Measurements from ENCODE around the gene KIR2DL1.

KIR2DL1 gene

GRCh38 chr19:54792814-54793213 is 23.2 kb downstream of the KIR2DL1 start:
- TF ChIP-seq EZH2phosphoT487 (IDR thresholded peaks at IDR 0.05; ENCODE audit: low read length) = no peak
- no peak for TF ChIP-seq EZH2 (optimal IDR thresholded peaks at IDR 0.05; ENCODE audit: low read depth, low read length)
- TF ChIP-seq, protein P1, sequence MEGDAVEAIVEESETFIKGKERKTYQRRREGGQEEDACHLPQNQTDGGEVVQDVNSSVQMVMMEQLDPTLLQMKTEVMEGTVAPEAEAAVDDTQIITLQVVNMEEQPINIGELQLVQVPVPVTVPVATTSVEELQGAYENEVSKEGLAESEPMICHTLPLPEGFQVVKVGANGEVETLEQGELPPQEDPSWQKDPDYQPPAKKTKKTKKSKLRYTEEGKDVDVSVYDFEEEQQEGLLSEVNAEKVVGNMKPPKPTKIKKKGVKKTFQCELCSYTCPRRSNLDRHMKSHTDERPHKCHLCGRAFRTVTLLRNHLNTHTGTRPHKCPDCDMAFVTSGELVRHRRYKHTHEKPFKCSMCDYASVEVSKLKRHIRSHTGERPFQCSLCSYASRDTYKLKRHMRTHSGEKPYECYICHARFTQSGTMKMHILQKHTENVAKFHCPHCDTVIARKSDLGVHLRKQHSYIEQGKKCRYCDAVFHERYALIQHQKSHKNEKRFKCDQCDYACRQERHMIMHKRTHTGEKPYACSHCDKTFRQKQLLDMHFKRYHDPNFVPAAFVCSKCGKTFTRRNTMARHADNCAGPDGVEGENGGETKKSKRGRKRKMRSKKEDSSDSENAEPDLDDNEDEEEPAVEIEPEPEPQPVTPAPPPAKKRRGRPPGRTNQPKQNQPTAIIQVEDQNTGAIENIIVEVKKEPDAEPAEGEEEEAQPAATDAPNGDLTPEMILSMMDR (IDR thresholded peaks at IDR 0.05; ENCODE audit: low read length) = no peak
- no peaks in the 10 kb centered on the region for H3K36me3 ChIP-seq (replicated peaks; ENCODE audit: insufficient read depth, low read length)
- no peak overlapping the region for H3K9ac ChIP-seq (ENCODE audit: low read length)
- no peak overlapping the region for H3K27ac ChIP-seq (ENCODE audit: low read length)
- no peaks in the 10 kb centered on the region for H3K9me2 ChIP-seq (replicated peaks; ENCODE audit: insufficient read depth, low read length)
- H3K9me3 ChIP-seq (replicated peaks; ENCODE audit: insufficient read depth, low read length) = no peaks in the 10 kb centered on the region
- H3K27me3 ChIP-seq (replicated peaks; ENCODE audit: insufficient read depth, low read length) = peaks cover 10% of the 10 kb centered on the region; the same call in 1 of the 2 replicates
- no peaks in the 10 kb centered on the region for H4K20me1 ChIP-seq (ENCODE audit: insufficient read depth, low read length)
- H3F3A ChIP-seq (ENCODE audit: insufficient read depth, low read length) = no peaks in the 10 kb centered on the region
- 0 out of 2 replicates have a peak, but pooled peaks cover 3% of the 10 kb centered on the region for H3K4me1 ChIP-seq (ENCODE audit: low read length)
- H3K4me2 ChIP-seq (ENCODE audit: low read depth, low read length) = peak overlapping the region; percentile 48
- DNase-seq = peak; percentile 41
- H3K79me2 ChIP-seq (ENCODE audit: low read length) = no peaks in the 10 kb centered on the region
- H2AFZ ChIP-seq (ENCODE audit: low read length) = peak overlapping the region; percentile 18; the same call in 1 of the 2 replicates
- peak overlapping the region; percentile 48; the same call in 1 of the 2 replicates for H3K4me3 ChIP-seq (ENCODE audit: low read length)

DNA sequence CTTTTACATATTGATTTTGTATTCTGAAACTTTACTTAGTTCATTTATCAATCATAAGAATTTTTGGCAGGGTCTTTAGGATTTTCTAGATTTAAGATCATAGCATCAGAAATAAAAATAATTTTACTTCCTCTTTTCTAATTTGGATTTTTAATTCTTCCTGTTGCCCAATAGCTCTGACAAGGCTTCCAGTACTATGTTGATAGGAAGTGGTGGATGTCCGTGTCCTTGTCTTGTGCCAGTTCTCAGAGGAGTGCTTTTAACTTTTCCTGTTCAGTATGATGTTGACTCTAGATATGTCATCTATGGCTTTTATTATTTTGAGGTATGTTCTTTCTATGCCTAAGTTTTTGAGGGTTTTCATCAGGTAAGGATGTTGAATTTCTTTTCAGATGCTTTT is 26.2 kb downstream of the KIR2DL1 start:
- Histone ChIP-seq H2AFZ (ENCODE audit: low read length) (no peak overlapping the region), H3K4me3 (ENCODE audit: low read length) (no peak overlapping the region), H3F3A (ENCODE audit: insufficient read depth, low read length) (no peaks in the 10 kb centered on the region), H3K4me1 (ENCODE audit: low read length) (0 out of 2 replicates have a peak, but pooled peaks cover 3% of the 10 kb centered on the region), H4K20me1 (ENCODE audit: insufficient read depth, low read length) (no peaks in the 10 kb centered on the region), H3K36me3 (replicated peaks; ENCODE audit: insufficient read depth, low read length) (no peaks in the 10 kb centered on the region), H3K27ac (ENCODE audit: low read length) (no peak overlapping the region), H3K27me3 (replicated peaks; ENCODE audit: insufficient read depth, low read length) (peaks cover 10% of the 10 kb centered on the region; the same call in 1 of the 2 replicates), H3K4me2 (ENCODE audit: low read depth, low read length) (no peak overlapping the region), H3K9me2 (replicated peaks; ENCODE audit: insufficient read depth, low read length) (no peaks in the 10 kb centered on the region), H3K79me2 (ENCODE audit: low read length) (no peaks in the 10 kb centered on the region), H3K9me3 (replicated peaks; ENCODE audit: insufficient read depth, low read length) (no peaks in the 10 kb centered on the region), H3K9ac (ENCODE audit: low read length) (no peak overlapping the region)
- DNase-seq = no peak
- TF ChIP-seq EZH2phosphoT487 (IDR thresholded peaks at IDR 0.05; ENCODE audit: low read length) (no peak), EZH2 (optimal IDR thresholded peaks at IDR 0.05; ENCODE audit: low read depth, low read length) (no peak)
- TF ChIP-seq, protein P1 (IDR thresholded peaks at IDR 0.05; ENCODE audit: low read length) = no peak

DNA sequence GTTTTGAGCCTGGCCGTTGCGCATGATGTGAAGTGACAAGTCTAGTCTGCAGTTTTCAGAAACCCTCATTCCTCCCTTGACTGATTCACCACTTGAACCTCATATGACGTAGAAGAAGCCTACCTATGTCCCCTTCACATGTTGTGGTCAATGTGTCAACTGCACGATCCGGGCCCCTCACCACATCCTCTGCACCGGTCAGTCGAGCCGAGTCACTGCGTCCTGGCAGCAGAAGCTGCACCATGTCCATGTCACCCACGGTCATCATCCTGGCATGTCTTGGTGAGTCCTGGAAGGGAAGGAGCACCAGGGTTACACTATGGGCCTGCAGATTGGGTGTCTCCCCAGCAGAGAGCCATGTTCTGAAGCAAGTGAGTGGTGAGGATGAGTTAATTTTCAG is 33.8 kb downstream of the KIR2DL1 start, which contains the start of gene KIR2DL4:
Gene KIR2DL4, plus strand, starts transcription at position 201 of the 400 bp plus-strand sequence. Its CDS starts 42 bp downstream, at position 243.
- Histone ChIP-seq H3K27me3 (replicated peaks; ENCODE audit: insufficient read depth, low read length) (no peaks in the 10 kb centered on the region; the same call in 1 of the 2 replicates), H3K9me3 (replicated peaks; ENCODE audit: insufficient read depth, low read length) (no peaks in the 10 kb centered on the region), H3K79me2 (ENCODE audit: low read length) (no peaks in the 10 kb centered on the region), H3K36me3 (replicated peaks; ENCODE audit: insufficient read depth, low read length) (no peaks in the 10 kb centered on the region), H2AFZ (ENCODE audit: low read length) (no peak within 1 kb of the TSS), H3F3A (ENCODE audit: insufficient read depth, low read length) (no peaks in the 10 kb centered on the region), H3K9me2 (replicated peaks; ENCODE audit: insufficient read depth, low read length) (no peaks in the 10 kb centered on the region), H3K4me2 (ENCODE audit: low read depth, low read length) (no peak within 1 kb of the TSS), H3K4me3 (ENCODE audit: low read length) (no peak within 1 kb of the TSS), H3K9ac (ENCODE audit: low read length) (no peak within 1 kb of the TSS), H3K4me1 (ENCODE audit: low read length) (no peaks in the 10 kb centered on the region), H4K20me1 (ENCODE audit: insufficient read depth, low read length) (no peaks in the 10 kb centered on the region), H3K27ac (ENCODE audit: low read length) (no peak within 1 kb of the TSS)
- DNase-seq = no peak
- TF ChIP-seq EZH2 (optimal IDR thresholded peaks at IDR 0.05; ENCODE audit: low read depth, low read length) = no peak
- TF ChIP-seq, protein P1 (IDR thresholded peaks at IDR 0.05; ENCODE audit: low read length) = no peak
- TF ChIP-seq EZH2phosphoT487 (IDR thresholded peaks at IDR 0.05; ENCODE audit: low read length) = no peak
